Muscle layer of colon (tissue), 2 donors: Measurements from ENCODE around the gene APH1B.

Experiments
- H3K27ac ChIP-seq: one replicate; pipeline ENCODE4 v1.7.0; 2013; ENCODE audit warnings: low read depth, mild to moderate bottlenecking, low read length, moderate library complexity
- H3K27me3 ChIP-seq, 2 donors: one replicate each; pipeline ENCODE4 v1.7.0; 2013; ENCODE audit warnings: low read length in 2 of 2, mild to moderate bottlenecking in 2 of 2; ENCODE audit not compliant: insufficient read depth in 2 of 2, control insufficient read depth in 1 of 2
- H3K36me3 ChIP-seq: one replicate; pipeline ENCODE4 v1.7.0; 2013; ENCODE audit warnings: mild to moderate bottlenecking, low read length; ENCODE audit not compliant: insufficient read depth
- H3K4me1 ChIP-seq: one replicate; pipeline ENCODE4 v1.7.0; 2013; ENCODE audit warnings: mild to moderate bottlenecking, low read length; ENCODE audit not compliant: insufficient read depth
- H3K4me3 ChIP-seq, 2 donors: one replicate each; pipeline ENCODE4 v1.7.0; 2013; ENCODE audit warnings: low read length in 2 of 2, low read depth in 1 of 2, mild to moderate bottlenecking in 1 of 2, moderate library complexity in 1 of 2
- H3K9ac ChIP-seq: one replicate; pipeline ENCODE4 v1.7.0; 2013; ENCODE audit warnings: low read length
- H3K9me3 ChIP-seq: one replicate; pipeline ENCODE4 v1.7.0; 2013; ENCODE audit warnings: mild to moderate bottlenecking, low read length
- donor health status: abdominal sarcoma.
- donor health status: Adenocarcinoma of cecum.

The APH1B gene

DNA sequence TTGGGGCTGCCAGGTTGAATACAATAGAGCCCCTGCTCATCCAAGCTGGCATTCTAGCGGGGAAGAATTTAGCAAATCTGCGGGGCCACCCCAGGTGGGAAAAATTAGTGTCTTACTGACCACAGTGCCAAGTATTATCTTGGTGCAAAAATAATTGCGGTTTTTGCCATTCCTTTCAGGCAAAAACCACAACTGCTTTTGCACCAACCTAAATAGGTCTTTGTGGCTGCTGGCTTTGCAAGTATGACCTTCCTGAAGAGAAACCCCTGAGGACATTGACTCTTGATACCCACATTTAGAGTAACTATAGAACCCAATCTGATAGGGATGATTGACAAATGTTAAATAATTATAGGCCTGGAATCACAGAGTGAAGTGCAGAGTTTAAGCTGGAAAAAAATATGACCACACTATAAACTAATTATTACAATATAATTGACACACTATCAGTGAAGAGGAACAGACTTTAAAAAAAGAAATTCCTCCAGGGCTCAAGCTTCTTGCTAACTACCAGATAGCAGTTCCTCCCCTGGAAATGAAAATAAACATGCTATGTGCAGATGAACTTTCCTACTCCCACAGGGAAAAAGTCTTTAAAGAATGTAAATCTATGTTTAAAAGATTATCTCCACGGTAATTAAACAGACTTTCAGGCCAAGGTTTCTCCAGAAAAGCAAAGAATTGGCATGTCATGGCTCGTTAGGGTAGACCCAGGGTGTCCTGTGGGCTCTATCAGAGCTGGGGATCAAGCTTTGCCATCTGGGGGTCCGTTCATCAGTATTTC is 69.9 kb downstream of the APH1B start:
- H3K36me3 ChIP-seq = no peaks in the 10 kb centered on the region
- no peaks in the 10 kb centered on the region for H3K27me3 ChIP-seq
- no peak overlapping the region for H3K27ac ChIP-seq
- no peaks in the 10 kb centered on the region for H3K9me3 ChIP-seq
- H3K4me1 ChIP-seq = peaks cover 5% of the 10 kb centered on the region
- no peak overlapping the region for H3K9ac ChIP-seq
- H3K4me3 ChIP-seq = no peak overlapping the region

DNA sequence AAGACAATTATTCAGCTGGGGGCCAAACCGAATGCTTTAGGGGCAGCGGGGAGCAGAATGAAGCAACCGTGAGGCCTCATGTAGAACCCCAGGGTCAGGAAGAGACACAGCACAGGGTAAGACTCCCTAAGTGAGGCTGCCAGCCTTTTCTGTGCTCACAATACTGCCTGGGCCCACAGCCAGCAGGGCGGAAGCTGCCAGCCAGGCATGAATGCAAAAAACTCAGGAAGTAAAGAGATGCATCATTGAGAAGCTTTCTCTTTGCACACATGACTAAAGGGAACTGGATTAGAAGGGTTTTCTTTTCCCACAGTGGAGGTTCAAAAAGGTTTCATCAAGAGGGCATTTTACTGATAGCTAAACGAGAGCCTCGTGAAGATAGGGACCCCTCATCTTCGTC is 71.0 kb downstream of the APH1B start:
- no peaks in the 10 kb centered on the region for H3K9me3 ChIP-seq
- no peaks in the 10 kb centered on the region for H3K27me3 ChIP-seq
- H3K4me3 ChIP-seq = no peak overlapping the region
- no peaks in the 10 kb centered on the region for H3K36me3 ChIP-seq
- peak overlapping the region; percentile 56 for H3K27ac ChIP-seq
- H3K4me1 ChIP-seq = peaks cover 5% of the 10 kb centered on the region
- no peak overlapping the region for H3K9ac ChIP-seq

DNA sequence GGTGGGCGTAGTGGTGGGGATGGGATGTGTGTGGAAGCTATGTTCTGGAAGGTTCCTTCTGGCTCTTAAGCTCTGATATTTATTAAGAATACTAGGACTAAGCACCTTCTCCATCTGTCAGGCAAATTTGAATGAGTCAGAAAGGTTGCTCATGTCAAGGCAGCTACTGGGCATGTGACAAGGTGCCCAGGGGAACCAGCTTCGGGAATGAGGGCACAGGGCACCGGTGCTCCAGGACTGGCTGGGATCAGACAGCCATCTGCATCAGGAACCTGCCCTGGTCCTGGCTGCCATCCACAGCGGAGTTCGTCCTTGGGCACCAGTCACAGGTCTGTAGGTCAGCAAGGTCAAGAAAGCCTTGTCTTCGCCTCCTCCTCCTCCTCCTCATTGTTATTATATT is 71.8 kb downstream of the APH1B start:
- no peaks in the 10 kb centered on the region for H3K36me3 ChIP-seq
- no peaks in the 10 kb centered on the region for H3K27me3 ChIP-seq
- H3K9ac ChIP-seq = no peak overlapping the region
- H3K9me3 ChIP-seq = no peaks in the 10 kb centered on the region
- no peak overlapping the region for H3K27ac ChIP-seq
- H3K4me1 ChIP-seq = peaks cover 5% of the 10 kb centered on the region
- no peak overlapping the region for H3K4me3 ChIP-seq

DNA sequence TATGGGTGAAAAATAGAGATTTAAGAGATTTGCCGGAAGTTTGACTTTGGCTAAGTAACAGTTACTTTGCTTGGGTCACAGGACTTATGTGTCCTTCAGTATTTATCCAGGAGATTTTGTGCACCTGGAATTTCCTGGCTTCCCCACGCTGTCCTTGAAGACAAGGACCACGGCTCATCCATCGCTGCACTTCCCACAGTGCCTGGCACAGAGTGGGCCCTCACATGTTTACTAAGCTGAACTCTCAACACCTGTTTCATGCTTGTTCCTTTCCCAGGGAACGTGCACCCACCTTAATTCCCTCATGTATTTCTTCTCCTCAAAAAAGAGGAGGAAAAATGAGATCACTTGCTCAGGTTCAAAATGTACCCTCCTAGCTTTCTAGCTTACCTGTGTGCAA is 72.2 kb downstream of the APH1B start:
- no peaks in the 10 kb centered on the region for H3K27me3 ChIP-seq
- no peak overlapping the region for H3K4me3 ChIP-seq
- no peaks in the 10 kb centered on the region for H3K9me3 ChIP-seq
- H3K27ac ChIP-seq = no peak overlapping the region
- no peaks in the 10 kb centered on the region for H3K36me3 ChIP-seq
- peaks cover 5% of the 10 kb centered on the region for H3K4me1 ChIP-seq
- H3K9ac ChIP-seq = no peak overlapping the region

DNA sequence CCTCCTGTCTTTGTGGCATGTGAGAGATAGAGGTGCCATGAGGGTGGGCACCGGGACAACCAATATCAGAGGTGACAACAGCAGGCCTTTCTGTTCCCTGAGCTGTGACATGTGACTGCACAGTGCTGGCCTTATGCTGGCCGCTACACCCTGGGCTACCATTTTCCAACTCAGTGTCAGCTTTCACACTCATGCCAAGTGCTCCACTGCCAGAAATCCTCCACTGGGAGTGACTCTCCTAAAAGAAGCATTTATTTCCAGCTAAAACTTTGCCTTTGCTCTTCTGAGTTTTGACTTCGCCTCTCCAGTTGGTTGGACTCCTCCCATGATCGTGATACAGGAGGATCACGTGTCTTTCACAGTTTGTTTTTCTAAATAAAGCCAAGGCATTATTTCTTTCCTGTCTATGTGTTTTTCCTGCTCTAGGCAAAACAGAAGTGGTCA is 72.8 kb downstream of the APH1B start:
- no peaks in the 10 kb centered on the region for H3K27me3 ChIP-seq
- no peaks in the 10 kb centered on the region for H3K9me3 ChIP-seq
- no peak overlapping the region for H3K4me3 ChIP-seq
- H3K4me1 ChIP-seq = peaks cover 5% of the 10 kb centered on the region
- H3K36me3 ChIP-seq = no peaks in the 10 kb centered on the region
- H3K27ac ChIP-seq = no peak overlapping the region
- no peak overlapping the region for H3K9ac ChIP-seq

DNA sequence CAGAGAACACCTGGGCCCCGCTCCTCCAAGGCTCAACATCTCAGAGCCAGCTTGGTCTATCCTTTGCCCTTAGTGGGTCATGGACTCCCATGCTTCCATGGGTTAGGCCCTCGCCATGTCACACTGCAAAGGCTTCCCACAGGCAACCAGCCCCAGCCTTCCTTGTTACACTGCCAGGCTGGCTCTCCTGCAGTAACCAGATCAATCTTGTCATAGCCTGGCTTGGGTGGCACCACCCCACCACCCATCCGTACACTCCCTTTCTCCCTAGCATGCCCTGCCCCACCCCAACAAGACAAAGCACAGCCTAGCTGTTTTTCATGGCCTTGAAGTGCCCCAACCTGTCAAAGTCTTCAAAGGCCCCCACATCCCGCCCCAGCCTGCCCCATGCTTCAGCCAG is 73.8 kb downstream of the APH1B start:
- Histone ChIP-seq H3K4me1 (peaks cover 5% of the 10 kb centered on the region), H3K4me3 (no peak overlapping the region), H3K27ac (no peak overlapping the region), H3K9ac (no peak overlapping the region), H3K27me3 (no peaks in the 10 kb centered on the region), H3K9me3 (no peaks in the 10 kb centered on the region), H3K36me3 (no peaks in the 10 kb centered on the region)

DNA sequence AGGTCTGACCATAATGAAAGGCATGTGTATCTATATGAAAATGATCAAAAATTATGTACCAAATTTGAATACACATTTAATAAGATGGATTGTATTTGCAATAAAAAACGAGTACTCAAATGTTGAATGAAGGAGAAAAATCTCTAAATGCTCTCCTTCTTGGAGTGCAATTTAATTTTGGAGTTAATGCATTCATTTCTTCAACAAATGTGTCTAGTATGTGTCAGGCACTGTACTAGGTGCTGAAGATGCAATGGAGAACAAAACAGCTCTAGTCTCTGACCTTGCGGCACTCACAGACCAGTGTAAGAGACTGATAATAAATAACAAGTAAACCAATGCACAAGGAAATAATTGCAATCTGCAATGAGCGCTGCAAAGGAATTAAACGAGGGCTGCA is 75.4 kb downstream of the APH1B start:
- H3K36me3 ChIP-seq = no peaks in the 10 kb centered on the region
- no peak overlapping the region for H3K9ac ChIP-seq
- H3K27ac ChIP-seq = no peak overlapping the region
- no peak overlapping the region for H3K4me3 ChIP-seq
- H3K27me3 ChIP-seq = no peaks in the 10 kb centered on the region
- H3K4me1 ChIP-seq = peaks cover 5% of the 10 kb centered on the region
- H3K9me3 ChIP-seq = no peaks in the 10 kb centered on the region

DNA sequence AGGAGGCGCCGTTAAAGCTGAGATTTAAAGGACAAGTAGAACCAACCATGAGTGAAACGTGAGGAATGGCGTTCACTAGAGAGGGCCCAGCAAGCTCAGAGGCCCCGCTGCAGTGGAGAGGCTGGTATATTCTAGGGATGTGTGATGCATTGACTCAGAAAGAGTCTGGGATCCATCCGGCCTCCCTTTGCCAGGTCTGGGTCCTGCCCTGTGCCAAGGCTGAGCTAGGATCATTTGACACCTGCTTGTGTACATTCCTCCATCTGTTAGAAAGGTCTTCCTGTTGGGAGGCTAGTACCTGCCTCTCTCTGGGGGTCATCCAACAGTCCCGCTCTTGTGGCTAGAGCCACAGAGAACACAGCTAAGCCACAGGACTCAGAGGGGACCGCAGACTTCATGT is 75.9 kb downstream of the APH1B start:
- H3K4me1 ChIP-seq = peaks cover 5% of the 10 kb centered on the region
- no peaks in the 10 kb centered on the region for H3K36me3 ChIP-seq
- no peak overlapping the region for H3K4me3 ChIP-seq
- no peak overlapping the region for H3K27ac ChIP-seq
- H3K9ac ChIP-seq = no peak overlapping the region
- H3K27me3 ChIP-seq = no peaks in the 10 kb centered on the region
- no peaks in the 10 kb centered on the region for H3K9me3 ChIP-seq

DNA sequence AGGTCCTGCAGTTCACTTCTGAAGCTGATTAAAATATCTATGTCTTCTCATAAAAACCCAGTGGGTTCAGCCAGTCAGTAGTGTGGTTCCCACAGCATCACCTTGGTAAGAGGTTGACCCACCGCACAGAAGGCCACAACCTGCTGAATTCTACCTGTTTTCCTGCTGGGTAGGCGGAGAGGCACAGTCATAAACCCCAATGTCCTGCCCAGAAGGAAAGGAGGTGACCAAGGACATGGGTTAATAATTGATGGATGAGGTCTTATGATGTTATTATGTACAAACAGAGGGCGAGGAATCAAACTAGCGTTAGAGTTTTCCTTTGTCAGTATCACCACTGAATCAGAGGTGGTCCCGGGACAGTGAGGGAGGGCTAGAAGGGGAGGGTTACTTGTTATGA is 76.5 kb downstream of the APH1B start:
- peaks cover 5% of the 10 kb centered on the region for H3K4me1 ChIP-seq
- no peaks in the 10 kb centered on the region for H3K27me3 ChIP-seq
- H3K36me3 ChIP-seq = no peaks in the 10 kb centered on the region
- H3K4me3 ChIP-seq = no peak overlapping the region
- H3K9ac ChIP-seq = no peak overlapping the region
- H3K27ac ChIP-seq = no peak overlapping the region
- H3K9me3 ChIP-seq = no peaks in the 10 kb centered on the region

DNA sequence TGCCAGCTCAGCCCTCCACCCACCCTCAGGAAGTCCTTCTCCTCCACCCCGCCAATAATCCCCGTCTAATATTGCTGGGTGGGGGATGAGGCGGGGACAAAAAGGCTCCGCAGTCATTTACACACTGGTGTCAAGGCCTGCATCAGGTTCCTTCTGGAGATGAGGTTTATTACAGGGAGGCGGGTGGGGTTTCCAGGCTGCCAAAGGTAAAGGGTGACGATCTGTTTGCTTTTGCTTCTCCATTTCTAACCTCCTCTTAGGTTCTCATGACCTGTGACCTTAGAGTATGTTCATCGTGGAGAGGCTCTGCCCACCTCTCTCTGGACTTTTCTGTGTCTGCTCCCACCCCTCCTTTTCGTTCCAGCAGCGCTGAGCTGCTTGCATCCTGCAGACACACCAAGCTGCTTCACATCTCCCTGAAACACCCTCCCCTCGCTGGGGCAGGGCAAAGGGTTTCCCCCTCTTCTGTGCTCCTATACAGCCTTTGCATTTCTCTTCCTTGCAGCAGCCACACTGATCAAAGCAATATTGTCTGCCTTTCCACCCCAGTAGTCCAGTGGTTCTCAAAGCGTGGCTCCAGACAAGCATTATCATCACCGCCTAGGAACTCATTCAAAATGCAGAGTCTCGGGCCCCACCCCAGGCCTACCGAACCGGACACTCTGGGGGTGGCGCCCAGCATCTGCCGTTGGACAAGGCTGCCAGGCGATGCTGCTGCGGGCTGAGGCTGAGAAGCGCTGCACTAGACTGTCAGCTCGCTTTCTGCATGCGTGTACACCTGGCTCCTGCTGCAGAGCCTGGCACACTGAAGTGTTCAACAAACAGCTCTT is 77.6 kb downstream of the APH1B start:
- Histone ChIP-seq H3K9ac (no peak overlapping the region), H3K9me3 (no peaks in the 10 kb centered on the region), H3K27me3 (no peaks in the 10 kb centered on the region), H3K4me1 (no peaks in the 10 kb centered on the region), H3K36me3 (no peaks in the 10 kb centered on the region), H3K4me3 (no peak overlapping the region), H3K27ac (no peak overlapping the region)

DNA sequence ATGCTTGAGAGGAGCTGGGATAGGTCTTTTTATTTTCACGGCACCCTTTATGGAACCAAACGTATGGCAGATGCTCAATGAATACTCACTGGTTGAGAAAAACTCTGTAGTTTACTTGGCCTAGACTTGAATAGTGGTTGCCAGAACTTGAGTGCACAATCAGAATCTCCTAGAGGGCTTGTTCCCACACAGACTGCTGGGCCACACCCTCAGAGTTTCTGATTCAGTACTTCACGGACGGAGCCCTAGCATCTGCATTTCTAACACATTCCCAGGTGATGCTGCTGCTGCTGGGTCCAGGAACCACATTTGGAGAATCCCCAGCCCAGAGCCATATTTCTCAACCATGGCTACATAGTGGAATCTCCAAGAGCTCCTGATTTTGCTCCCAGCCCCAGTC is 79.7 kb downstream of the APH1B start:
- Histone ChIP-seq H3K9ac (no peak overlapping the region), H3K36me3 (no peaks in the 10 kb centered on the region), H3K27me3 (no peaks in the 10 kb centered on the region), H3K4me1 (no peaks in the 10 kb centered on the region), H3K4me3 (no peak overlapping the region), H3K27ac (no peak overlapping the region), H3K9me3 (no peaks in the 10 kb centered on the region)
